HAP-1 (cell line): ENCODE results near the gene GFPT2.

Experiments used
- DNase-seq, 2 experiments: peaks; one replicate each; pipeline ENCODE4 v3.0.0-alpha.2; 2016 to 2020; ENCODE audit warnings: low spot score in 2 of 2
- H3K27me3 ChIP-seq: fragments of 250-450 bp; sonication (Bioruptor Pico); 2 replicates; pipeline ENCODE4 v1.5.1; 2020; ENCODE audit warnings: low read depth, mild to moderate bottlenecking, moderate library complexity
- H3K36me3 ChIP-seq: fragments of 250-450 bp; sonication (Bioruptor Pico); replicated peaks from 2 replicates; pipeline ENCODE4 v1.5.1; 2020; ENCODE audit warnings: mild to moderate bottlenecking
- H3K4me1 ChIP-seq: fragments of 250-450 bp; sonication (Bioruptor Pico); 2 replicates; pipeline ENCODE4 v1.5.1; 2020; ENCODE audit warnings: mild to moderate bottlenecking
- H3K4me3 ChIP-seq: fragments of 250-450 bp; sonication (Bioruptor Pico); 2 replicates; pipeline ENCODE4 v1.5.1; 2020; ENCODE audit warnings: mild to moderate bottlenecking, moderate library complexity
- H3K9me3 ChIP-seq: fragments of 250-450 bp; sonication (Bioruptor Pico); 2 replicates; pipeline ENCODE4 v1.5.1; 2020; ENCODE audit warnings: mild to moderate bottlenecking, moderate library complexity
- in situ Hi-C: fragments of 300-500 bp; cut with MboI; formaldehyde crosslinking; loops from 3 replicates; pipeline ENCODE4 v1.14.3; 2020; ENCODE audit warnings: low sequenced_read_pairs, inconsistent platforms, mixed read lengths

Gene GFPT2

DNA sequence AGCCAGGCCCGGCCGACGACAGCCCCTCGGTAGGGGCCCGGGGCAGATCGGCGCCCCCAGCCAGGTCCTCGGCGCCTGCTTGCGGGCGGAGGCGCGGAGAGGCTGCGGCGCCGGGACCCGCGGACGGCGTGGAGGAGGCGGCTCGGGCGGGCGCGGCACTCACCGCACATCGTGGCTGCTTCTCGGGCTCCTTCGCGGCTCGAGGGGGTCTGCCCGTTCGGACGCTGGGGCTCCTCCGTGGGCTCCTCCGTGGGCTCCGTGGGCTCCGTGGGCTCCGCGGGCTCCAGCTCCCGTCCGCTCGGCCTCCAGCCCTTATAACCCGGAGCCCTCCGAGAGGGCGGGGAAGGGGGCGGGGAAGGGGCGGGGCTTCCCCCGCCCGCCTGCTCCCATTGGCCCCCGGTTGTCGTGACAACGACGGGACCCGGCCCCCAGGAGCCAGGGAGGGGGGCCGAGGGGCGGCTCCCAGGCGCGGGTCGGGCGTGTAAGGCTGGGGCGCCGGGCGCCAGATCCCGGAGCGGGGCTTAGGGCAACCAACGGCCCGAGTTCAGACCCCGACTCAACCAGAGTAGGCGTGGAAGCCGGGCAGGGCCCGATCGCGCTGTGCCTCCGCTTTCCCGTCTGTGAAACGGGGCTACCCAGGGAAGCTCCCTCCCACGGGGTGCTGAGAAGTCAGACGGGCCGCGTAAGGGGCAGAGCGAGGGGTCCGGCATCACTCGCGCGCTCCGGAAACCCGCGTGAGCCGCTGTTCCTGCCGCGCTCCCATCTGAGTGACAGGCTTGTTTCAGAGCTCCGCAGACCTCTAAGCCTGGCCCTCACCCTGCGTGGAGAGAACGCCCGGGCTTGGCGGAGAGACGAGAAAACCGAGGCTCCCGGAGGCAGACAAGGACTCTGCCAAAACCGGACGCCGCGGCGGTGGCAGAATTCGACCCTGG, at the start of gene GFPT2:
TSS of gene GFPT2 (minus strand) at position 289 of the 932 bp plus-strand sequence. CDS start at position 170, 119 bp downstream.
- H3K27me3 ChIP-seq: no peaks in the 10 kb centered on the region

DNA sequence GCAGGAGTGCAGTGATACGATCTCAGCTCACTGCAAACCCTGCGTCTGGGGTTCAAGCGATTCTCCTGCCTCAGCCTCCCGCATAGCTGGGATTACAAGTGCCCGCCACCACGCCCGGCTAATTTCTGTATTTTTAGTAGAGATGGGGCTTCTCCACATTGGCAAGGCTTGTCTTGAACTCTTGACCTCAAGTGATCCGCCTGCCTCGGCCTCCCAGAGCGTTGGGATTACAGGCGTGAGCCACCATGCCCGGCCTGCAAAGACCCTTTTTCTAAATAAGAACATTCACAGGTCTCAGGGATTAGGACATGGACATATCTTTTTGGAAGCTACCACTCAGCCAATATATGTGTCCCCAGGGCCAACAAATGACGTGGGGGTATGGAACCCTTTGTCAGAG, 49.6 kb upstream of the GFPT2 start:
- Histone ChIP-seq H3K4me3 (no peak overlapping the region), H3K9me3 (no peaks in the 10 kb centered on the region), H3K4me1 (no peaks in the 10 kb centered on the region), H3K27me3 (no peaks in the 10 kb centered on the region), H3K36me3 (no peaks in the 10 kb centered on the region)
- DNase-seq: no peak
- in situ Hi-C loops: no loop called here

More for the DNA sequence above, at the start of gene GFPT2:
- Histone ChIP-seq H3K9me3 (no peaks in the 10 kb centered on the region), H3K4me3 (peak within 1 kb of the TSS; percentile 66), H3K4me1 (peaks cover 6% of the 10 kb centered on the region; the same call in 1 of the 2 replicates), H3K36me3 (no peaks in the 10 kb centered on the region)
- in situ Hi-C loops: no loop called here
- peak; percentile 73 to 91 for DNase-seq

DNA sequence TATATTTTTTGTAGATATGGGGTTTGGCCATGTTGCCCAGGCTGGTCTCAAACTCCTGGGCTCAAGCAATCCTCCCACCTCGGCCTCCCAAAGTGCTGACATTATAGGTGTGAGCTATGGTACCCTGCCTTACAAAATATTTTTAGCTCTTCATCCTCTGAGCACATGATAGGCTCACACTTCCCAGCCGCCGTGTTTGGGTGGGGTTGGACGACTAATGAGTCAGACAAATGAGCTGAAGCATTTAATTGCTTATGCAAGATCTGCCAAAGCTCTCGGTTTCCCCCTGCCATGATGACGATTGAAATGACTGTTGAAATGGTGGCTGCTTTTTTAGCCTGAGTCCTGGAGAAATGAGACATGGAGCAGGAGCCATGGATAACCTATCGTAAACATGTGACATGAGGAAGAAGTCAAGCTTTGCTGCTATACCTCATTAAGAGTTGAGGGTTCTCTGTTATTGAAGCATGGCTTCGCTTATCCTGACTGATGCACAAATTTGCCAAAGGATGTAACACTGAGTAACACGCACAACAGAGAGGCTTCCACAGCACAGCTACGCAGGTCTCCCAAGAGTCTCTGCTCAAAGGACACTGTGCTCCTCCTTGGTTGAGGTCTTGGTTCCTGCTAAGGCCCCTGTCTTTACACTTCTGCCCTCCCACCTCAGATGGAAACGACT, 48.2 kb upstream of the GFPT2 start:
- Histone ChIP-seq H3K4me3 (no peak overlapping the region), H3K9me3 (no peaks in the 10 kb centered on the region), H3K27me3 (no peaks in the 10 kb centered on the region), H3K36me3 (no peaks in the 10 kb centered on the region), H3K4me1 (no peaks in the 10 kb centered on the region)
- in situ Hi-C loops: no loop called here
- no peak for DNase-seq

DNA sequence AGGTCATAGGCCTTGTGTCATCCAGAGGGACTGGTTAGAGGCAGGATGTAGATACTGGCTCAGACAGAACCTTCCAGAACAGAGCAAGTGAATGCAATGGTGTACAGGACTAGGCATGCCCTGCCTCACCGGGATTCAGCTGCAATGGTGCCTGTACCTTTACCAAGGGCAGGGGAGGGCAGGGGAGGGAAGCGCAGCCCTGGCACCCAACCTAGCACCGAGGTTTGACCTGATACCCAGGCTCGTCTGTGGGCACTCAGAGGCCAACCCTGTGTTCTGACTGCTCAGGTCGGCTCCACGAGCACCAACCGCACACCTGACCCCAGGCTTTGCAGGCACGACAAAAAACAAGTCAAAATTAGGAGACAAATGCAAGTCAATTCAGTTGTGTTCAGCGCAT, 47.3 kb upstream of the GFPT2 start:
- in situ Hi-C loops: no loop called here
- H3K27me3 ChIP-seq: no peaks in the 10 kb centered on the region
- no peaks in the 10 kb centered on the region for H3K9me3 ChIP-seq
- no peak for DNase-seq
- no peaks in the 10 kb centered on the region for H3K4me1 ChIP-seq
- H3K4me3 ChIP-seq: no peak overlapping the region
- H3K36me3 ChIP-seq: no peaks in the 10 kb centered on the region

DNA sequence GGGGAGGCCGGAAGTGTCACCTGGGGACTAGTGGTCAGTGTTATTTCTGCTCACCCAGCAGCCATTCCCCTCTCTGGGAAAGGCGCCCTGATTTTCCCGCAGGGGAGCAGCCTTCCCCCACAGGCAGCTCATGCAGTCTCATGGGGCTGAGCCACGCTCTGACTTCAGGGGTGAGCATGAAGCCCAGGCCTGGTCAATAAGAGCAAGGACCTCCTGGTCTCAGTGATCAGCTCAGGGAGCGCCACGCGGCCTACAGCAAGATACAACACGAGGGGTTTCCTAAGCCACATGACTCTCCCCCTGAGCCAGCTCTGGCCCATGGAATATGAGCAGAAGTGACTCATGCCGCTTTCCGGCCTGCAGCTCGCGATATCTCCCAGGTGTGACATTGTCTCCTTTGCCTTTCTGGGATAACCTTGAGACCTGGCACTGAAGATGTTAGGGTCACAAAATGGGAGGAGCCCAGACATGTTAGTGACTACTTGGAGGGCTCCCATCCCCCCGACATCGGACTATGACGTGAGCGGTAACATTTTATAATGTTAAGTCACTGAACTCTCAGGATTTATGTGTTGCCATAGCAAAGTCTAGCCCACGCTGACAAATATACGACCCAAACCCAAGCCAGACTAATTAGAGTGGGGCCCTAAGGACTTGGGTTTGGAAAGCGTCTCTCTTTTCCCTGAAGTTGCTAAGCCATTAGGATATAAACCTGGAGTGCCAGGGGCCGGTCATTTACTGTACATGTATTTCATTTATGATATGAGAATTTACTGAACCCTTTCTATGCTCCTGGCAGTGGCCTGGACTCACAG, 46.5 kb upstream of the GFPT2 start:
- Histone ChIP-seq H3K4me1 (no peaks in the 10 kb centered on the region), H3K27me3 (no peaks in the 10 kb centered on the region), H3K36me3 (no peaks in the 10 kb centered on the region), H3K4me3 (no peak overlapping the region), H3K9me3 (no peaks in the 10 kb centered on the region)
- in situ Hi-C loops: no loop called here
- DNase-seq: no peak

DNA sequence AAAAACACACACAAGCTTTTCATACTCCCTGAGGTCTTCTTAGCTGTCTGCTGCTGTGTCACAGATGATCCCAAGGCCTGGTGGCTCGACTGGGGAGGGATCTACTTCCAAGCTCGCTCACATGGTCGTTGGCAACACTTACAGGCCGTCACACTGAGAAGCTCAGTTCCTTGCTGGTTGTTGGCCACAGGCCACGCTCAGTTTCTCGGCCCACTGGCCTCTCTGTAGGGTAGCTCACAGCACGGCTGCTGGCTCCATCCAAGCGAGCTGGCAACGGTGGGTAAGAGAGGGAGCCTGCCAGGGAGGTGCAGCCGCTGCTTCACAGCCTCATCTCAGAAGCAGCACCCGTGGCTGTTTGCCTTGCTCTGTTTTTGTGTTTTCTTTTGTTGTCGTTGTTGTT, 43.8 kb upstream of the GFPT2 start:
- no peak for DNase-seq
- Histone ChIP-seq H3K27me3 (no peaks in the 10 kb centered on the region), H3K9me3 (no peaks in the 10 kb centered on the region), H3K4me3 (no peak overlapping the region), H3K36me3 (no peaks in the 10 kb centered on the region), H3K4me1 (no peaks in the 10 kb centered on the region)
- in situ Hi-C loops: no loop called here

DNA sequence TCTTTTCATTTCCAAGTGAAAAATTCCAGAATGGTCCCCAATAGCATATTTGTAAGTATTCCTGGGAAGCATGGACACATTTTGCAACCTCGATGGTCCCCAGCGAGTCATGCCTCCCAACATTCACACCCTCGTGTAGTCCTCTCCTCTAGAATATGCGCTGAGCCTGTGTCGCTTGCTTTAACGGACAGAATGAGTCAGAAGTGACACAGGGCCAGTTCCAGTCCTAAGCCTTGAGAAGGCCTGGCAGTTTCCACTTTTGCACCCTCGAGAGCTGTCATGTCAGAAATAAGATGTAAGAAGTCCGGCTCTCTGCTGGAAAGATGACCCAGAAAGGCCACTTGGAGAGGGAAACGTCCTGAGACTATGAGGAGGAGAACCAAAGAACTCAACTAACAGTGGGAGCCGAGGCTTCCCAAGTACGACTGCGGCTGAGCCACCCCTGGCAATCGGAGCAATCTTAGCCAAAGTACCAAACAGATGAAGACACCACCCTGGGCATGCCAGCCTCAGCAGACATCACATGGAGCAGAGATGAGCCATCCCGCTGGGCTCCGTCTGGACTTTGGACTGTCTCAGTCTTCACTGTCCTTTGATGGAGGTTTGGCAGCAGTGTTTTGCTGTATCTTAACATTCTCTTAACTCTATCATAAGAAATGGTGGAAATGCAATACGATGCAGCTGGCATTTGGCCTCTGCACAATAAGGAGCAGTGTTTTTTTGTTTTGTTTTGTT, 42.6 kb upstream of the GFPT2 start:
- no peak for DNase-seq
- no peaks in the 10 kb centered on the region for H3K9me3 ChIP-seq
- H3K27me3 ChIP-seq: no peaks in the 10 kb centered on the region
- no peaks in the 10 kb centered on the region for H3K4me1 ChIP-seq
- in situ Hi-C loops: no loop called here
- no peaks in the 10 kb centered on the region for H3K36me3 ChIP-seq
- no peak overlapping the region for H3K4me3 ChIP-seq

DNA sequence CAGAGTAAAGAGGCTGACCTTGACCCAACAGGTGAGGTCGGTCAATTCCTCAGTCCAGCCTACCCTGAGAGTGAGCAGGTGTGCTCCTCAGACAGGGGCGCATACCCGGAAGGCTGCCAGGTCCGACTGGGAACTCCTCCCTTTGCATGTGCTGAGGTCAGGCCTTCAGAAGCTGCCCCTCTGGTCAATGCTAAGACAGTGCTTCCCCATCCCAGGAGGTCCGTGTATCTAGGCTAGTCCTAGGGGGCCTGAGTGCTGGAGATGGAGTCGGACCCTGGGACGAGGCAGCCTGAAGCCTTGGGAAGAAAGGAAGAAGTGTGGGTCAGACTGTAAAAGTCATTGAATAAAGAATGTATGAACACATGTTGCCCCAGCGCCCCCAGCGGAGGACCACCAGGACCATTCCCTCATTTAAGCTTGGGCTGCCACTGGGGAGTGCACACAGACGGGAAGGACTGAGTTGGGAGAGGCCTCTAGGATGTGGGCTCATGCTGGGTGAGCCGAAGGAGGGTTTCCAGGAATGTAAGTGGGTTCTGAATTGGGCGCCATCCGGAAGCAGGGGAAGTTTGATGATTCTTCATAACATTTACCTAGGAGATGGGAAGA, 41.0 kb upstream of the GFPT2 start:
- DNase-seq: no peak
- no peaks in the 10 kb centered on the region for H3K4me1 ChIP-seq
- no peaks in the 10 kb centered on the region for H3K9me3 ChIP-seq
- H3K4me3 ChIP-seq: no peak overlapping the region
- no peaks in the 10 kb centered on the region for H3K27me3 ChIP-seq
- in situ Hi-C loops: no loop called here
- no peaks in the 10 kb centered on the region for H3K36me3 ChIP-seq

DNA sequence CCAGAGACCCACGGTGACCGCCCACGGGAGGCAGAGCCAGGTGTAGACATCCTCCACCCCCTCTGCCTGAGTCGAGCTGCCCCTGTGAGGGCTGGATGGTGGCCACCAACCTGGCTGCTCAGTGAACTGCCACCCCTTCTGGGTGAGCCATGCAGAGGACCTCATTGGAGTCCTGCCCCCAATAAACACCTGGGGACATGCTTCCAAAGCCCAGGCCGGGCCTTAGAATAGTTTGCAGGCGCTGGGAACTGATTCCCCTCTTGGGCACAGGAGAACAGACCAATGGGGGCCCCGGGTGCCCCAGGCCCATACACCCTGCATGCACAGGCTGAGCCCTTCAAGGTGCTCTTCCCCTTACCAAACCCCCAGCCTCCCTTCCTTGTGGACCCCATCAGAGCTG, 38.1 kb upstream of the GFPT2 start:
- no peak for DNase-seq
- Histone ChIP-seq H3K9me3 (no peaks in the 10 kb centered on the region), H3K36me3 (no peaks in the 10 kb centered on the region), H3K4me3 (no peak overlapping the region), H3K27me3 (no peaks in the 10 kb centered on the region), H3K4me1 (no peaks in the 10 kb centered on the region)
- in situ Hi-C loops: no loop called here

DNA sequence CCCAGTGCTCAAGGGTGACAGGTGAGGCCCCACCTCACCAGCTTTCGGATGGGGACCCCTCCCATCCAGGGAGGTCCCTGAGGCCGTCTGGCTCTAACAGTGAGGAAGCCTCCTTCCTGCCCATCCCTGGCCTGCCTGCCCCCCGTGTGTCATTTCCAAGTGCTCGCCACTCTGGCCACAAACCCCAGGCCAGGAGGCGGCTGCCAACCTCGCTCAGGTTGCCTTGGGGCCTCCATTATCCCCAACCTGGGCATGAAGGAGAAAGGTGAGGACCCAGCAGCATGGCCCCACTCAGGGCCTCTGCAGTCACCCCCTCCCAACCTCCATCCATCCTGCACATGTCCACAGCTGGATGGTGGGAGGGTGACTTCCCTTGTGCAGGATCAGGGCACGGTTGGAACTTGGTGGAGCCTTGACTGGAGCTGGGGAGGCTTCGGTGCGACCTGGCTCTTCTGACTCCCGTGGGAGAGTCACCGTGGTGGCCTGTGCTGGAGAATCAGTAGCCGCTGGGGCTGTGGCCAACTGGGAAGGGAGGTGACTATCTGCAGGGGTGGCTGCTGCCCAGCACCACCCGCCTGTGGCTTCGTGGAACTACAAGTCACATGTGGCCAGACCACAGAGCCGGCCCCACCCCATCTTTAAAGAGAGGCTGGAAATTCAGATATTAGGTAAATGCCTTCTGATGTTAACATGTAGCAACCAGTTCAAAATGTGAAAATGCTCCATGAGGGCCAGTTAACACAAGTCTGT, 37.5 kb upstream of the GFPT2 start:
- H3K9me3 ChIP-seq: no peaks in the 10 kb centered on the region
- DNase-seq: no peak
- no peak overlapping the region for H3K4me3 ChIP-seq
- no peaks in the 10 kb centered on the region for H3K36me3 ChIP-seq
- in situ Hi-C loops: no loop called here
- H3K27me3 ChIP-seq: no peaks in the 10 kb centered on the region
- H3K4me1 ChIP-seq: no peaks in the 10 kb centered on the region

DNA sequence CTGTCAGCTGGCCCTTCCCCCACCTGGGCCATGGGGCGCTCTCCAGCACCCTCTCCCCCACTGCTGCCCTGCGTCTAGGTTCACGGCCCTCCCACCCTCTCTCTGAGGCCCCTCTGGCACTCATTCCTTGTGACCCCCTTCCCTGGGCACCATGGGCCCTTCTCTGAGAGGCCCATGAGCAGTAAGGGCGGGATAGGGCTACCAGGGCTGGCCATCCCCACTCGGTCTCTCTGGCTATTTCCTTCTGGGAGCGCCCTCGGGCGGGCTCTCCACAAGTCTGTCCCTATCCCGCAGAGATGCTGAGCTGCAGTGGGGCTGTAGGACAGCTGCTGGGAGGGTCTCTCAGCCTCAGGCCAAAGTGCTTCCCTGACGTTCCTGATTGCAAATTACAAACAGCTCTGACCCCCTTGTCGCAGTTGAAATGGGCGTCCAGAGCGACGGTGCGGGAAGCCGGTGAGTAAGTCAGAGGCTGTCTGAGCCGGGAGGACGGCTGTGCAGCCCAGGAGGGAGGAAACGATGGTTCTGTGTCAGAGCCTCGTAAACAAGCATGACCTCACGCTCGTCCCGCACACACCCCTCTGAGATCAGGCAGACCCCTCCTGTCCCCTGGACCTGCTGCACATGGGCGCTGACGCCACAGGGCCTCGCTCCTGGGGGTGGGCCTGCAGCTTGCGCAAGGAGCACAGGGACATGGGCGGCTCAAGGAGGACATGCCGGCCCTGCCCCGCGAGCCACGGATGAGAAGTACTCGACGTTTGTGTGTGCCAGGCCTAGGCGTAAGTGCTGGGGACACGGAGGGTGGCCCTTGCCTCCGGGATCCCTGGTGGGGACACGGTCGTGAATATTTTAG, 36.3 kb upstream of the GFPT2 start:
- H3K4me1 ChIP-seq: no peaks in the 10 kb centered on the region
- H3K9me3 ChIP-seq: no peaks in the 10 kb centered on the region
- no peaks in the 10 kb centered on the region for H3K36me3 ChIP-seq
- no peak overlapping the region for H3K4me3 ChIP-seq
- DNase-seq: no peak
- in situ Hi-C loops: no loop called here
- no peaks in the 10 kb centered on the region for H3K27me3 ChIP-seq

DNA sequence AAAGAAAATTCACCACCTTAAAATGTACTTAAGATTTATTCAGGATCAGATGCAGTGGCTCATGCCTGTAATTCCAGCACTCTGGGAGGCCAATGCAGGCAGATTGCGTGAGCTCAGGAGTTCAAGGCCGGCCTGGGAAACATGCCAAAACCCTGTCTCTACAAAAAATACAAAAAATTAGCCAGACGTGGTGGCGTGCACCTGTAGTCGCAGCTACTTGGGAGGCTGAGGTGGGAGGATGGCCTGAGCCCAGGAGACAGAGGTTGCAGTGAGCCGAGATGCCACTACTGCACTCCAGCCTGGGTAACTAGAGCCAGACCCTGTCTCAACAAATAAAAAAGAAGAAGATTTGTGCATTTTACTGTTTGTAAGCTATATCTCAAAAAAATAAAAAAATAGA, 34.7 kb upstream of the GFPT2 start:
- in situ Hi-C loops: no loop called here
- Histone ChIP-seq H3K27me3 (no peaks in the 10 kb centered on the region), H3K9me3 (no peaks in the 10 kb centered on the region), H3K4me3 (no peak overlapping the region), H3K4me1 (no peaks in the 10 kb centered on the region), H3K36me3 (no peaks in the 10 kb centered on the region)
- no peak for DNase-seq
